HUDEP-2 (cell line): ENCODE data around the gene HAUS8.
A peak's percentile ranks its signal among the peaks of the same experiment; 100 is the strongest.
"Not testable (repeated sequence)": the region's sequence is repeated elsewhere in the genome, so short reads cannot be mapped to it uniquely, and the experiment has no call there.

Experiments used
- DNase-seq, 76 experiments: peaks; one replicate each; lab custom pipeline; 2025; ENCODE audit not compliant: unreplicated experiment in 76 of 76; lab: John Stamatoyannopoulos, UW

The HAUS8 gene

GRCh38 chr19:17075035-17075863 is at the start of gene HAUS8, which contains the start of gene MYO9B:
Gene HAUS8, minus strand, starts transcription at chr19:17075452. Its CDS starts 30 bp downstream, at chr19:17075422.
Gene MYO9B, plus strand, starts transcription at chr19:17075777. Its CDS starts 25,941 bp downstream, at chr19:17101718.
- peak; percentile 93 to 100 (median 100) for DNase-seq

- DNase-seq, result no peak
Observed at GRCh38 chr19:17124025-17124424, 48.8 kb upstream of the HAUS8 start.

- DNase-seq, result no peak
Observed at GRCh38 chr19:17123041-17123440, 47.8 kb upstream of the HAUS8 start.

GRCh38 chr19:17121736-17122293 is 46.6 kb upstream of the HAUS8 start:
- DNase-seq, result no peak

- no peak for DNase-seq
Observed at GRCh38 chr19:17118957-17119356, 43.7 kb upstream of the HAUS8 start.

GRCh38 chr19:17116996-17117702 is 41.9 kb upstream of the HAUS8 start:
- no peak for DNase-seq

GRCh38 chr19:17114414-17114831 is 39.2 kb upstream of the HAUS8 start:
- DNase-seq, result no peak

- DNase-seq, result no peak
Observed at GRCh38 chr19:17113127-17113785, 38.0 kb upstream of the HAUS8 start.

- no peak for DNase-seq
Observed at GRCh38 chr19:17112700-17113099, 37.4 kb upstream of the HAUS8 start.

- no peak for DNase-seq
Observed at GRCh38 chr19:17112271-17112670, 37.0 kb upstream of the HAUS8 start.

- no peak for DNase-seq
Observed at GRCh38 chr19:17111766-17112165, 36.5 kb upstream of the HAUS8 start.

GRCh38 chr19:17110599-17110966 is 35.3 kb upstream of the HAUS8 start:
- DNase-seq, result no peak

- no peak for DNase-seq
Observed at GRCh38 chr19:17109962-17110598, 34.8 kb upstream of the HAUS8 start.

GRCh38 chr19:17109300-17109699 is 34.0 kb upstream of the HAUS8 start:
- DNase-seq, result no peak

- DNase-seq, result no peak
Observed at GRCh38 chr19:17108453-17108784, 33.2 kb upstream of the HAUS8 start.

GRCh38 chr19:17107546-17108452 is 32.5 kb upstream of the HAUS8 start:
- no peak for DNase-seq

- not testable (repeated sequence) for DNase-seq
Observed at GRCh38 chr19:17106964-17107363, 31.7 kb upstream of the HAUS8 start.

- DNase-seq, result no peak
Observed at GRCh38 chr19:17105556-17105955, 30.3 kb upstream of the HAUS8 start.

- no peak for DNase-seq
Observed at GRCh38 chr19:17104679-17105078, 29.4 kb upstream of the HAUS8 start.

GRCh38 chr19:17103177-17103576 is 27.9 kb upstream of the HAUS8 start:
- peak in 2 of 76 experiments; percentile 23 to 26 for DNase-seq
